NB4 (cell line): ENCODE measurements around the gene KRTCAP2.

Experiments
- CTCF ChIP-seq: IDR thresholded peaks from one replicate; pipeline ENCODE4 v1.5.1; 2012; ENCODE audit warnings: low read depth, low read length
- MAX ChIP-seq: IDR thresholded peaks from 2 replicates; pipeline ENCODE4 v1.6.1; 2011; ENCODE audit warnings: low read depth, low read length
- POLR2A ChIP-seq: IDR thresholded peaks from 2 replicates; pipeline ENCODE4 v1.6.1; 2011; ENCODE audit warnings: mild to moderate bottlenecking; ENCODE audit not compliant: insufficient read length; ENCODE audit errors: extremely low read depth

GRCh38 chr1:155207806-155208540, 34.9 kb upstream of the KRTCAP2 start, which contains the start of gene THBS3:
- no peak for TF ChIP-seq CTCF
- TF ChIP-seq MAX: no peak
- no peak for TF ChIP-seq POLR2A
